HCT116 (cell line): ENCODE data around the gene COASY. TPM values are rescaled to one million over a fixed set of nuclear protein-coding genes. Genes with fewer than 3 reads are reported as not detected.

ENCODE experiments used
- EGR1 ChIP-seq: IDR thresholded peaks from 2 replicates; pipeline ENCODE4 v1.6.1; 2012; ENCODE audit warnings: low read depth
- EZH2phosphoT487 ChIP-seq: fragments of 200-600 bp; IDR thresholded peaks from 2 replicates; pipeline ENCODE4 v1.6.1; 2018; ENCODE audit warnings: antibody characterized with exemption, borderline replicate concordance
- FOSL1 ChIP-seq: IDR thresholded peaks from 2 replicates; pipeline ENCODE4 v1.6.1; 2012; ENCODE audit warnings: low read depth
- JUND ChIP-seq: IDR thresholded peaks from 2 replicates; pipeline ENCODE4 v1.6.1; 2012
- POLR2A ChIP-seq: IDR thresholded peaks from 2 replicates; pipeline ENCODE4 v1.7.0; 2011; ENCODE audit warnings: borderline replicate concordance; ENCODE audit not compliant: insufficient read depth, insufficient read length; ENCODE audit errors: extremely low read depth
- POLR2AphosphoS5 ChIP-seq: IDR thresholded peaks from 2 replicates; pipeline ENCODE4 v1.6.1; 2011; ENCODE audit warnings: mild to moderate bottlenecking, low read depth, low read length, moderate library complexity
- SIN3A ChIP-seq: IDR thresholded peaks from 2 replicates; pipeline ENCODE4 v1.6.1; 2012; ENCODE audit warnings: low read depth
- SRF ChIP-seq: IDR thresholded peaks from 2 replicates; pipeline ENCODE4 v1.6.1; 2012; ENCODE audit warnings: low read depth
- TCF7L2 ChIP-seq: IDR thresholded peaks from 2 replicates; pipeline ENCODE4 v1.7.0; 2011; ENCODE audit warnings: borderline replicate concordance, inconsistent platforms; ENCODE audit not compliant: insufficient read depth, insufficient read length; ENCODE audit errors: extremely low read depth
- YY1 ChIP-seq: IDR thresholded peaks from 2 replicates; pipeline ENCODE4 v1.6.1; 2011; ENCODE audit warnings: low read length, low read depth, moderate library complexity, mild to moderate bottlenecking; ENCODE audit not compliant: insufficient replicate concordance; ENCODE audit errors: extremely low read depth
- ZFX ChIP-seq: fragments of 450-650 bp; IDR thresholded peaks from 2 replicates; pipeline ENCODE4 v1.6.1; 2017
- total RNA-seq: library from RNA; stranded (reverse); gene quantifications from one replicate; pipeline ENCODE4 v1.2.1, GENCODE V29; 2021; ENCODE audit not compliant: unreplicated experiment
- TF ChIP-seq, protein P1 (sequence below): IDR thresholded peaks from 2 replicates; pipeline ENCODE4 v1.6.1; 2012; ENCODE audit warnings: low read depth

COASY gene
- total RNA-seq, 1 experiment from 2014 or later = 137 TPM

DNA sequence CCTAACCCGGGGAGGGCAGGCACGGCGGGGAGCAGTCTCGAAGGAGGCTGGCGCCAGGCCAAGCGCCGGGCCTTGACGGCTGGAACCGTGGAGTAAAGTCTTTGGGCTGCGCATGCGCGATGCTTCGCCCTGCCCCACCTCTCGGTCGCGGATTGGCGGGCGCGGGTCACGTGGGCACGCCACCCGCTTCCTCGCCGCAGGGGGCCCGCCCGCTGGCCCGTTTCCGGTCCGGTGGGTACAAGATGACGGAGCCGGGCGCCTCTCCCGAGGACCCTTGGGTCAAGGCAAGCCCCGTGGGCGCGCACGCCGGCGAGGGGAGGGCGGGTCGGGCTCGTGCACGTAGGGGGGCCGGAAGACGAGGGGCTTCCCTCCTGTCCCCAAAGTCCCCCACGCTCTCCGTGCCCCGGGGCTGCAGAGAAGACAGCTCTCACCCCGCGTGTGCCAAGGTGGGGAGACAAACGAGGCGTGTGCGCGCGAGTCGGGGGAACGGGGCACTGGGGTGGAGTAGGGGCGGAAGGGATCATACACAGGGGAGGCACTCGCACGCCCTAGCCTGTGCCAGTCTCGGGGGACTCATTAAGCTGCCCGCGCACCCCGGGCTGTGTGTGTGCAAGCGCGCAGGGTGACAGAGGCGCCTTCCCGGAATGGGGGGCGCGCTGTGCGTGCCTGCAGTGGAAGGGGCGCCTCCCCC lies 5.1 kb downstream of the COASY start, which contains the start of gene MLX (continued):
- TF ChIP-seq SRF (no peak), ZFX (no peak; the same call in 1 of the 2 replicates), JUND (no peak), SIN3A (0 out of 2 replicates have a peak, but pooled peaks have one; percentile 55), POLR2A (no peak), TCF7L2 (peak; percentile 6), FOSL1 (no peak), YY1 (no peak), EGR1 (no peak), POLR2AphosphoS5 (peak; percentile 68), EZH2phosphoT487 (no peak)
- TF ChIP-seq, protein P1, sequence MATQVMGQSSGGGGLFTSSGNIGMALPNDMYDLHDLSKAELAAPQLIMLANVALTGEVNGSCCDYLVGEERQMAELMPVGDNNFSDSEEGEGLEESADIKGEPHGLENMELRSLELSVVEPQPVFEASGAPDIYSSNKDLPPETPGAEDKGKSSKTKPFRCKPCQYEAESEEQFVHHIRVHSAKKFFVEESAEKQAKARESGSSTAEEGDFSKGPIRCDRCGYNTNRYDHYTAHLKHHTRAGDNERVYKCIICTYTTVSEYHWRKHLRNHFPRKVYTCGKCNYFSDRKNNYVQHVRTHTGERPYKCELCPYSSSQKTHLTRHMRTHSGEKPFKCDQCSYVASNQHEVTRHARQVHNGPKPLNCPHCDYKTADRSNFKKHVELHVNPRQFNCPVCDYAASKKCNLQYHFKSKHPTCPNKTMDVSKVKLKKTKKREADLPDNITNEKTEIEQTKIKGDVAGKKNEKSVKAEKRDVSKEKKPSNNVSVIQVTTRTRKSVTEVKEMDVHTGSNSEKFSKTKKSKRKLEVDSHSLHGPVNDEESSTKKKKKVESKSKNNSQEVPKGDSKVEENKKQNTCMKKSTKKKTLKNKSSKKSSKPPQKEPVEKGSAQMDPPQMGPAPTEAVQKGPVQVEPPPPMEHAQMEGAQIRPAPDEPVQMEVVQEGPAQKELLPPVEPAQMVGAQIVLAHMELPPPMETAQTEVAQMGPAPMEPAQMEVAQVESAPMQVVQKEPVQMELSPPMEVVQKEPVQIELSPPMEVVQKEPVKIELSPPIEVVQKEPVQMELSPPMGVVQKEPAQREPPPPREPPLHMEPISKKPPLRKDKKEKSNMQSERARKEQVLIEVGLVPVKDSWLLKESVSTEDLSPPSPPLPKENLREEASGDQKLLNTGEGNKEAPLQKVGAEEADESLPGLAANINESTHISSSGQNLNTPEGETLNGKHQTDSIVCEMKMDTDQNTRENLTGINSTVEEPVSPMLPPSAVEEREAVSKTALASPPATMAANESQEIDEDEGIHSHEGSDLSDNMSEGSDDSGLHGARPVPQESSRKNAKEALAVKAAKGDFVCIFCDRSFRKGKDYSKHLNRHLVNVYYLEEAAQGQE = no peak
